C1 segment of cervical spinal cord (tissue), 14 donors: ENCODE measurements around the gene RUNX1.
A peak's percentile ranks its signal among the peaks of the same experiment; 100 is the strongest.

ENCODE experiments used
- DNase-seq, 14 donors: peaks; one replicate each; lab custom pipeline; 2025; lab: John Stamatoyannopoulos, UW

Gene RUNX1

GRCh38 chr21:34900376-34900775 lies 148.7 kb downstream of the RUNX1 start:
- no peak for DNase-seq

GRCh38 chr21:34899760-34900159 lies 149.3 kb downstream of the RUNX1 start:
- DNase-seq = no peak

DNA sequence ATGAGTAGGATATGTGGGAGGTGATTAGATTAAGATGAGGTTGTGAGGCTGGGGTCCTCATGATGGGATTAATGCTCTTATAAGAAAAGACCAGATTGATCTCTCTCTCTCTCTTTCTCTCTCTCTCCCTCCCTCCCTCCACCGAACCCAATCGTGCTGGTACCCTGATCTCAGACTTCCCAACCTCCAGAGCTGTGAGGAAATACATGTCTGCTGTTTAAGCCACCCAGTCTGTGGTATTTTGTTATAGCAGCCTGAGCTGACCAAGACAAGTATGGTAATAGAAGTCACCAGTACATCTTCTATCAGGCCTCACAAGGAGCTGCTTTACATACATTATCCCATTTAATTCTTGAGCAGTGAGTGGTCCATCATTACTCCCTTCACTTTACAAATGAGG lies 149.8 kb downstream of the RUNX1 start:
- DNase-seq = no peak

GRCh38 chr21:34897828-34898227 lies 151.3 kb downstream of the RUNX1 start:
- DNase-seq = no peak

- no peak for DNase-seq
Measured at GRCh38 chr21:34894401-34894800, 154.7 kb downstream of the RUNX1 start.

DNA sequence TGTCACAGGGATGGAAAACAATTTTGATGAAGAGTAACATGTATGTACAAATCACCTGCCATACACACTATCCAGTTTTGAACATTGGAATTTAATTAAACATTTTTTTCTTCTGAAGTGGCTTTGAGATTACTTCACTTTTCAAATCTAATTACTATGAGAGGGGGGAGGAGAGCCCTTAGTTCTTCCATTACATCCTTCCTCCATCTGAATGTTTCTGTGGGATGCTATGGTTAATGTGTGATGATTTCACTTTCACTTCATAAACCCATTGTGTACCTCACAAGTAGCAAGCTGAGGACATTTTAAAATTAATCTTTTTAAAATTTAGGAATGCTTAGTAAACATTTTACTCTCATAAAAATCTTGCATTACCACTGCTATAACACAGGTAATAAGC lies 156.9 kb downstream of the RUNX1 start:
- DNase-seq = no peak

GRCh38 chr21:34891613-34891943 lies 157.5 kb downstream of the RUNX1 start:
- DNase-seq = no peak

DNA sequence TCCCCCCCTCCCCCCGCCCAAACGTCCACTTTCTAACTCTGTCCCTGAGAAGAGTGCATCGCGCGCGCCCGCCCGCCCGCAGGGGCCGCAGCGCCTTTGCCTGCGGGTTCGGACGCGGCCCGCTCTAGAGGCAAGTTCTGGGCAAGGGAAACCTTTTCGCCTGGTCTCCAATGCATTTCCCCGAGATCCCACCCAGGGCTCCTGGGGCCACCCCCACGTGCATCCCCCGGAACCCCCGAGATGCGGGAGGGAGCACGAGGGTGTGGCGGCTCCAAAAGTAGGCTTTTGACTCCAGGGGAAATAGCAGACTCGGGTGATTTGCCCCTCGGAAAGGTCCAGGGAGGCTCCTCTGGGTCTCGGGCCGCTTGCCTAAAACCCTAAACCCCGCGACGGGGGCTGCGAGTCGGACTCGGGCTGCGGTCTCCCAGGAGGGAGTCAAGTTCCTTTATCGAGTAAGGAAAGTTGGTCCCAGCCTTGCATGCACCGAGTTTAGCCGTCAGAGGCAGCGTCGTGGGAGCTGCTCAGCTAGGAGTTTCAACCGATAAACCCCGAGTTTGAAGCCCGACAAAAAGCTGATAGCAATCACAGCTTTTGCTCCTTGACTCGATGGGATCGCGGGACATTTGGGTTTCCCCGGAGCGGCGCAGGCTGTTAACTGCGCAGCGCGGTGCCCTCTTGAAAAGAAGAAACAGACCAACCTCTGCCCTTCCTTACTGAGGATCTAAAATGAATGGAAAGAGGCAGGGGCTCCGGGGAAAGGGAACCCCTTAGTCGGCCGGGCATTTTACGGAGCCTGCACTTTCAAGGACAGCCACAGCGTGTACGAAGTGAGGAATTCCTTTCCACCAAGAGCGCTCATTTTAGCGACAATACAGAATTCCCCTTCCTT lies 158.1 kb downstream of the RUNX1 start:
- peak in 1 of 14 donors; percentile 8 for DNase-seq

GRCh38 chr21:34890470-34890723 lies 158.7 kb downstream of the RUNX1 start:
- no peak for DNase-seq

GRCh38 chr21:34889676-34890469 lies 159.2 kb downstream of the RUNX1 start:
- peak in 4 of 14 donors; percentile 20 to 64 (median 46) for DNase-seq

GRCh38 chr21:34889320-34889675 lies 159.8 kb downstream of the RUNX1 start:
- no peak for DNase-seq

DNA sequence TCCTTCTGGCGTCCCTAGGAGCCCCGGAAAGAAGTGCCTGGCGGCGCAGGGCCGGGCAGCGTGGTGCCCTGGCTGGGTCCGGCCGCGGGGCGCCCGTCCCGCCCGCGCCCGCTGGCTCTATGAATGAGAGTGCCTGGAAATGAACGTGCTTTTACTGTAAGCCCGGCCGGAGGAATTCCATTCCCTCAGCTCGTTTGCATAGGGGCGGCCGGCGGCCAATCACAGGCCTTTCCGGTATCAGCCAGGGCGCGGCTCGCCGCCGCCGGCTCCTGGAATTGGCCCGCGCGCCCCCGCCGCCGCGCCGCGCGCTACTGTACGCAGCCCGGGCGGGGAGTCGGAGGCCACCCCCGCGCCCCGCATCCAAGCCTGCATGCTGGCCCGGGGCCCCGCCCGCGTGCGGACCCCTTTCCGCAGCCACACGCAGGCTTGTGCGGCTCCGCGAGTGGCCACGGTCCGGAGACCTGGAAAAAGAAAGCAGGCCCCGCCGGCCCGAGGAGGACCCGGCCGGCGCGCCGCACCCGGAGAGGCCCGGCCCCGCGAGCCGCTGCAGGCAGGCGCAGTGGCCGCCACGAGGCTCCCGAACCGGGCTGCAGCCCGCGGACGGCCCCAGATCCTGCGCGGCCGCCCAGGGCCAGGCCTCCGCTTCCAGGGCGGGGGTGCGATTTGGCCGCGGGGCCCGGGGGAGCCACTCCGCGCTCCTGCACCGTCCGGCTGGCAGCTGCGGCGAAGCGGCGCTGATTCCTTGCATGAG lies 160.4 kb downstream of the RUNX1 start:
- peak in 12 of 14 donors; percentile 12 to 69 (median 46) for DNase-seq

GRCh38 chr21:34887725-34888568 lies 161.2 kb downstream of the RUNX1 start:
- DNase-seq = peak in 3 of 14 donors; percentile 7 to 36 (median 26)

GRCh38 chr21:34887105-34887442 lies 162.0 kb downstream of the RUNX1 start:
- no peak for DNase-seq

- no peak for DNase-seq
Measured at GRCh38 chr21:34886240-34887104, 162.6 kb downstream of the RUNX1 start.

GRCh38 chr21:34885626-34886239 lies 163.4 kb downstream of the RUNX1 start:
- no peak for DNase-seq

DNA sequence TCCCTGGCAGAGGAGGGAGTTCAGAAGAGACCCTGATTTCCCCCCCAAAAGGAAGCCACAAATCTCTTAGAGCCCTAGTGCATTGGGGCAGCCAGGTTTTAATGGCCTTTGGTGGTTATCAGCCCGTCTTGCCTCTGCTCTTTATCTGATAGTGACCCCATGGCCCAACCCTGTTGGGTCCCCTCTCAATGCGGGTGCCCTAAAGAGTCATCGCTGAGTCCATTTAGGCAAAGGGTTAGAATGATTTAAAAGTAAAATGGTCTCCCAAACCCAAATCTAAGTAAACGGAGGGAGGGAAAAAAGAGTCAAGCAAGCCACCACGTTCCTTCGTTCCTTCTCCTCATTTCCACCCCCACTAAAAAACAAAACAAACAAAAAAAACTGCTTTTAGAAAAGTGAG lies 164.0 kb downstream of the RUNX1 start:
- DNase-seq = no peak

GRCh38 chr21:34884346-34884929 lies 164.7 kb downstream of the RUNX1 start:
- DNase-seq = no peak

- no peak for DNase-seq
Measured at GRCh38 chr21:34883491-34884271, 165.4 kb downstream of the RUNX1 start.
